ENCODE results near the gene PRDM7. TPM values are rescaled to one million over a fixed set of nuclear protein-coding genes. Genes with fewer than 3 reads are reported as not detected.
"Not testable (repeated sequence)": the region's sequence is repeated elsewhere in the genome, so short reads cannot be mapped to it uniquely, and the experiment has no call there.

The PRDM7 gene
- total and polyA plus RNA-seq, 5 donors from 2014 or later, result not detected

GRCh38 chr16:90100790-90101189 lies 23.7 kb upstream of the PRDM7 start:
- not testable (repeated sequence) for H3K36me3 Mint-ChIP-seq; H3K27me3 Mint-ChIP-seq; H3K4me1 ChIP-seq (ENCODE audit: control insufficient read depth, insufficient read depth, low read length, poor library complexity, severe bottlenecking); ATAC-seq (ENCODE audit: low read depth in 2 of 2); H3K9me3 Mint-ChIP-seq; H3K36me3 ChIP-seq (ENCODE audit: control insufficient read depth, insufficient read depth, low read length); H3K4me3 ChIP-seq (ENCODE audit: low read depth, low read length); H3K27ac ChIP-seq (ENCODE audit: insufficient read depth, low read length, poor library complexity, severe bottlenecking); DNase-seq; H3K27ac Mint-ChIP-seq; H3K9me3 ChIP-seq (ENCODE audit: control insufficient read depth in 2 of 2, low read length in 2 of 2); H3K4me3 Mint-ChIP-seq; H3K4me1 Mint-ChIP-seq; H3K27me3 ChIP-seq (ENCODE audit: control insufficient read depth, insufficient read depth, low read length)

GRCh38 chr16:90100229-90100628 lies 23.1 kb upstream of the PRDM7 start:
- not testable (repeated sequence) for H3K36me3 Mint-ChIP-seq; H3K27ac Mint-ChIP-seq; H3K4me3 Mint-ChIP-seq; H3K27me3 ChIP-seq (ENCODE audit: control insufficient read depth, insufficient read depth, low read length); H3K27me3 Mint-ChIP-seq; H3K27ac ChIP-seq (ENCODE audit: insufficient read depth, low read length, poor library complexity, severe bottlenecking); DNase-seq; H3K9me3 Mint-ChIP-seq; H3K4me1 Mint-ChIP-seq; H3K4me3 ChIP-seq (ENCODE audit: low read depth, low read length); H3K4me1 ChIP-seq (ENCODE audit: control insufficient read depth, insufficient read depth, low read length, poor library complexity, severe bottlenecking); ATAC-seq (ENCODE audit: low read depth in 2 of 2); H3K36me3 ChIP-seq (ENCODE audit: control insufficient read depth, insufficient read depth, low read length); H3K9me3 ChIP-seq (ENCODE audit: control insufficient read depth in 2 of 2, low read length in 2 of 2)

GRCh38 chr16:90098936-90099335 lies 21.8 kb upstream of the PRDM7 start:
- H3K4me1 Mint-ChIP-seq; ATAC-seq (ENCODE audit: low read depth in 2 of 2): not testable (repeated sequence)

GRCh38 chr16:90097010-90097684 lies 20.0 kb upstream of the PRDM7 start:
- DNase-seq; H3K4me3 ChIP-seq (ENCODE audit: low read depth, low read length); H3K36me3 ChIP-seq (ENCODE audit: control insufficient read depth, insufficient read depth, low read length); H3K27ac ChIP-seq (ENCODE audit: insufficient read depth, low read length, poor library complexity, severe bottlenecking); H3K36me3 Mint-ChIP-seq; ATAC-seq (ENCODE audit: low read depth in 2 of 2); H3K4me3 Mint-ChIP-seq; H3K9me3 Mint-ChIP-seq; H3K9me3 ChIP-seq (ENCODE audit: control insufficient read depth in 2 of 2, low read length in 2 of 2); H3K27ac Mint-ChIP-seq; H3K27me3 ChIP-seq (ENCODE audit: control insufficient read depth, insufficient read depth, low read length); H3K4me1 ChIP-seq (ENCODE audit: control insufficient read depth, insufficient read depth, low read length, poor library complexity, severe bottlenecking); H3K27me3 Mint-ChIP-seq; H3K4me1 Mint-ChIP-seq: not testable (repeated sequence)

More at GRCh38 chr16:90098936-90099335, 21.8 kb upstream of the PRDM7 start:
- not testable (repeated sequence) for H3K9me3 Mint-ChIP-seq; H3K27me3 Mint-ChIP-seq; H3K27me3 ChIP-seq (ENCODE audit: control insufficient read depth, insufficient read depth, low read length); H3K9me3 ChIP-seq (ENCODE audit: control insufficient read depth in 2 of 2, low read length in 2 of 2); H3K36me3 Mint-ChIP-seq; H3K27ac ChIP-seq (ENCODE audit: insufficient read depth, low read length, poor library complexity, severe bottlenecking); H3K36me3 ChIP-seq (ENCODE audit: control insufficient read depth, insufficient read depth, low read length); H3K4me3 Mint-ChIP-seq; H3K4me3 ChIP-seq (ENCODE audit: low read depth, low read length); DNase-seq; H3K4me1 ChIP-seq (ENCODE audit: control insufficient read depth, insufficient read depth, low read length, poor library complexity, severe bottlenecking)
- H3K27ac Mint-ChIP-seq, result peak overlapping the region in 1 of 3 donors; percentile 20

GRCh38 chr16:90094791-90095190 lies 17.7 kb upstream of the PRDM7 start:
- ATAC-seq (ENCODE audit: low read depth in 2 of 2); H3K27me3 Mint-ChIP-seq; H3K4me1 Mint-ChIP-seq; H3K27ac ChIP-seq (ENCODE audit: insufficient read depth, low read length, poor library complexity, severe bottlenecking); H3K27me3 ChIP-seq (ENCODE audit: control insufficient read depth, insufficient read depth, low read length); H3K4me1 ChIP-seq (ENCODE audit: control insufficient read depth, insufficient read depth, low read length, poor library complexity, severe bottlenecking); H3K9me3 ChIP-seq (ENCODE audit: control insufficient read depth in 2 of 2, low read length in 2 of 2); H3K36me3 Mint-ChIP-seq; H3K9me3 Mint-ChIP-seq; H3K27ac Mint-ChIP-seq; H3K4me3 Mint-ChIP-seq; DNase-seq; H3K36me3 ChIP-seq (ENCODE audit: control insufficient read depth, insufficient read depth, low read length); H3K4me3 ChIP-seq (ENCODE audit: low read depth, low read length): not testable (repeated sequence)

- not testable (repeated sequence) for H3K4me1 Mint-ChIP-seq; H3K27me3 ChIP-seq (ENCODE audit: control insufficient read depth, insufficient read depth, low read length); H3K4me3 Mint-ChIP-seq; ATAC-seq (ENCODE audit: low read depth in 2 of 2); H3K4me1 ChIP-seq (ENCODE audit: control insufficient read depth, insufficient read depth, low read length, poor library complexity, severe bottlenecking); H3K36me3 Mint-ChIP-seq; DNase-seq; H3K9me3 ChIP-seq (ENCODE audit: control insufficient read depth in 2 of 2, low read length in 2 of 2); H3K27ac ChIP-seq (ENCODE audit: insufficient read depth, low read length, poor library complexity, severe bottlenecking); H3K36me3 ChIP-seq (ENCODE audit: control insufficient read depth, insufficient read depth, low read length); H3K4me3 ChIP-seq (ENCODE audit: low read depth, low read length); H3K27ac Mint-ChIP-seq; H3K9me3 Mint-ChIP-seq; H3K27me3 Mint-ChIP-seq
These were observed 17.2 kb upstream of the PRDM7 start for GRCh38 chr16:90094296-90094695.

- not testable (repeated sequence) for H3K9me3 Mint-ChIP-seq; H3K36me3 Mint-ChIP-seq; H3K4me1 ChIP-seq (ENCODE audit: control insufficient read depth, insufficient read depth, low read length, poor library complexity, severe bottlenecking); H3K4me3 Mint-ChIP-seq; H3K27ac Mint-ChIP-seq; DNase-seq; H3K36me3 ChIP-seq (ENCODE audit: control insufficient read depth, insufficient read depth, low read length); ATAC-seq (ENCODE audit: low read depth in 2 of 2); H3K27me3 ChIP-seq (ENCODE audit: control insufficient read depth, insufficient read depth, low read length); H3K4me3 ChIP-seq (ENCODE audit: low read depth, low read length); H3K4me1 Mint-ChIP-seq; H3K27ac ChIP-seq (ENCODE audit: insufficient read depth, low read length, poor library complexity, severe bottlenecking); H3K27me3 Mint-ChIP-seq; H3K9me3 ChIP-seq (ENCODE audit: control insufficient read depth in 2 of 2, low read length in 2 of 2)
These were observed 16.7 kb upstream of the PRDM7 start for GRCh38 chr16:90093799-90094198.

- not testable (repeated sequence) for H3K27ac ChIP-seq (ENCODE audit: insufficient read depth, low read length, poor library complexity, severe bottlenecking); H3K9me3 ChIP-seq (ENCODE audit: control insufficient read depth in 2 of 2, low read length in 2 of 2); H3K27me3 ChIP-seq (ENCODE audit: control insufficient read depth, insufficient read depth, low read length); ATAC-seq (ENCODE audit: low read depth in 2 of 2); H3K4me1 ChIP-seq (ENCODE audit: control insufficient read depth, insufficient read depth, low read length, poor library complexity, severe bottlenecking); H3K9me3 Mint-ChIP-seq; H3K36me3 Mint-ChIP-seq; H3K4me1 Mint-ChIP-seq; DNase-seq; H3K27me3 Mint-ChIP-seq; H3K27ac Mint-ChIP-seq; H3K36me3 ChIP-seq (ENCODE audit: control insufficient read depth, insufficient read depth, low read length); H3K4me3 Mint-ChIP-seq; H3K4me3 ChIP-seq (ENCODE audit: low read depth, low read length)
These were observed 15.7 kb upstream of the PRDM7 start for GRCh38 chr16:90092781-90093180.
